Right kidney (tissue), 1 donor: Measurements from ENCODE around the gene PPP6R2.
A peak's percentile ranks its signal among the peaks of the same experiment; 100 is the strongest.
"Not testable (repeated sequence)": the region's sequence is repeated elsewhere in the genome, so short reads cannot be mapped to it uniquely, and the experiment has no call there.

ENCODE experiments used
- DNase-seq: peaks from one replicate; pipeline ENCODE4 v3.0.0-alpha.2; 2016

The PPP6R2 gene

DNA sequence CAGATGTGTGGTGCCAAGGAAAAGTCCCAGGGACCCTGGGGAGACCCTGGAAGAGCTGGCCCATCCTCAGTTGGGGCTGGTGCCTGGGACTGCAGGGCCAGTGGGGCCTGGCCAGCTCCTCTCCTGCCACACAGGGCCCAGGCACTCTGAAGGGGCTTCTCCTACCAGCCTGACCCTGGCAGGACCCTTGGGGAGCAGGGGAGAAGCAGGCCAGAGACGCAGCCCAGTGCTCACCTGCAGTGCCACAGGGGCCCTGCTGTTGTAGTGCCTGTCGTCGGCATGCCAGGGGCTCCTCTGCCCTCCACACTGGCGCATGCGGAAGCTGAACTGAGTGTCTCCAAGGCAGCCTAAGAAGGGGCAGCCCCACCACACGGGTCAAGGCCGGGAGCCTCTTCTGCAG is 25.5 kb upstream of the PPP6R2 start:
- no peak for DNase-seq

DNA sequence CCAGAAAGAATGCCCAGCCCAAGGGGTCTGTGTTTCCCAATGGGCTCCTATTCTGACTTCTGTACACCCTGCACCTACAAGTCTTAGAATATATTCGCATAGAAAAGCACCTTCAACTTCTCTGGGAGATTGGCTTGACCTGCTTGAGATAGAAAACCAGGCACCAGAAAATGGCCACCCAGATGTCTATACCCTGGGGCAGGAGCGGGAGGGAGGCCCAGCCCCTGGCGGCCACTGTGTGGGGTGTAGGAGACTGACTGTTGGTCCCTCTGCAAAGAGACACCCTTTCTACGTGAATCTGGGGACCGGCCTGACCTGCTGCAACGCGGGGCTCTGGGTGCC is 24.8 kb upstream of the PPP6R2 start:
- DNase-seq = no peak

DNA sequence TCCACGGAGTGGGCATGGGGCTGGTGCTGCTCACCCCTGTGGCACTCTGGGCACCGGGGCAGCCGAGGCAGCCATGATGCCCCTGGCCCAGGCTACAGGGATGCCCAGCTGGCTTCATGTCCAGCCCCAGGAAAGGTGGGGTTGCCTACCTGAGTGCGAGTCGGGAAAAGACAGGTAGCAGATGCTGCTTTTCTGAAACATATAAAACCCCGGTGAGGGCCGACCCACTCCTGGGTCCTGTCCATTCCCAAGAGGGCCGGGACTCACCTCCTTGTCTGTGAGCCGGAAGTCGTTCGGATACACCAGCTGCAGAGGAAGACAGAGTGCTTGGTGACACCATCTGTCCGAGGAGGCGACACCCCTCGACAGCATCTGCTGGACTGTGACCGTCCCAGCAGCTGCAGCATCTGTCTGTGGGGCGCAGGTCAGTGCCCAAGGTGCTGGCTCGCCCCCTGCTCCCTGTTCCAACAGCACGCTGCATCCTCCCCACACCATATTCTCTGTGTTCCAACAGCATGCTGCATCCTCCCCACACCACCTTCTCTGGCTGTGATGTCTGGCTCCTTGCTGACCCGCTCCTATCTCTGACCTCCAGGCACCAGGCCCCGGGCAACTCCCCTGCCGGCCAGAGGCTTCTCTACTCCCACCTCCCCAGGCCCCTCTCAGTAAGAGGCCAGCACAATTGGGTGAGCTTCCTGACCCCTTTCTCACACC is 24.3 kb upstream of the PPP6R2 start:
- no peak for DNase-seq

DNA sequence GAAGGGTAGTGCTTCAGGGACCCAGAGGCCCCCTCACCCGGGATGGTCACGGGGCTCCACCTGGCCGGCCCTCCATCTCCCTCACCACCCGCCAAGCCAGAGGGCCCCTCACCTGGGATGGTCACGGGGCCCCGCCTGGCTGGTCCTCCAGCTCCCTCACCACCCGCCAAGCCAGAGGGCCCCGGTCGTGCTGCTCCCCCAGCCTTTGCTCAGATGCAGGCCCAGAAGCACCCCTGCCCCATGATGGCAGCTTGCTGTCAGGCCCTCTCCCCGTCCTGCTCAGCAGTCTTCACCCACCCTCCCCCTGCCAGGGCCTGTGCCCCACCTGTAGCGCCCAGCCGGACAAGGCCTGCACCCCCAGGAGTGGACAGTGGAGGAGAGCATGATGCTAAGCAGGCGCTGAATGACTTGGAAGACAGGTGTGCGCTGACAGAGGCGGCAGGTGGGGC is 23.6 kb upstream of the PPP6R2 start:
- no peak for DNase-seq

DNA sequence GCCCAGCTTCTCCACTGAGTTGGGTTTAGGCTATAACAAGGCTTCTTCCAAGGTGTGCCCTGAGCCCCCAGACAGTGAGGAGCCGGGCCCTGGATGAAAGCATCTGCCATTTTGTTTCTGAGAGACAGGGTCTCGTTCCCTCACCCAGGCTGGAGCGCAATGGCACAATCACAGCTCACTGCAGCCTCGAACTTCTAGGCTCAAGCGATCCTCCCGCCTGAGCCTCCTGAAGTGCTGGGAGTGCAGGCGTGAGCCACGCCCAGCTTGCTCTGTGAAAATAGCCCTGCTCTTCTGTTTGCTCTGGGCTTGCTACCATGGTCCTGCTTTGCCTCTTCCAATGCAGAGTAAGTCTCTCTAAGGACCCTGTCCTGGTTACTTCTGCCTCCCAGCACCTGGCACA is 23.0 kb upstream of the PPP6R2 start:
- DNase-seq = no peak

DNA sequence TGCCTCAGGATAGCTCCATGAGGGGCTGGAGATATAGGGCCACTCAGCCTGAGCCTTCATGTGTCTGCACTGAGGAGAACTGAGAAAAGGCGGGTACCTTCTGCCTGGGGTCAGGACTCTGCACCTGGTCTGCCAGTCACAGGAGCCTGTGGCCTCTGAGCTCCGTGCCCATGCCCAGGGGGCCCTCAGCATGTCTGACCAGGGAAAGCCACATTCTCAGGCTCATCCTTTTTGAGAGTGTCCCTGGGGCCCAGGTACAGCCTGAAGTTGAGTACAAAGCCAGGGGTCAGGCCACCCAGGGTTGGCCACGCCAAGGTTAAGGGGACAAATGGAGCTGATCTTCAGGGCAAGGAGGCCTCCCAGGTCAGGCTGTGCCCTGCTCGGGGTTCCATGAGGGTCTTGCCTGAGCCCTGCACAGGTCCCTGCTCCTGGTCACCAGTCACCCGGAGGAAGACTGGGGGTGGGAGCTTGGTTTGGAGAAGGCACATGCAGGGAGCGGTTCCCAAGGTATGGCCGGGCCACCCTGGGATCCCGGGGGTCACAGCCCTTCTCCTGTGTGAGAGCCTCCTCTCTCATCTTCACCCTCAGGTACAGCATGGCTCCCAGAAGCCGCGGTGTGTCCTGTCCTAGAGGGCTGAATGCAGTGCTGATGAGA is 22.3 kb upstream of the PPP6R2 start:
- DNase-seq = no peak

DNA sequence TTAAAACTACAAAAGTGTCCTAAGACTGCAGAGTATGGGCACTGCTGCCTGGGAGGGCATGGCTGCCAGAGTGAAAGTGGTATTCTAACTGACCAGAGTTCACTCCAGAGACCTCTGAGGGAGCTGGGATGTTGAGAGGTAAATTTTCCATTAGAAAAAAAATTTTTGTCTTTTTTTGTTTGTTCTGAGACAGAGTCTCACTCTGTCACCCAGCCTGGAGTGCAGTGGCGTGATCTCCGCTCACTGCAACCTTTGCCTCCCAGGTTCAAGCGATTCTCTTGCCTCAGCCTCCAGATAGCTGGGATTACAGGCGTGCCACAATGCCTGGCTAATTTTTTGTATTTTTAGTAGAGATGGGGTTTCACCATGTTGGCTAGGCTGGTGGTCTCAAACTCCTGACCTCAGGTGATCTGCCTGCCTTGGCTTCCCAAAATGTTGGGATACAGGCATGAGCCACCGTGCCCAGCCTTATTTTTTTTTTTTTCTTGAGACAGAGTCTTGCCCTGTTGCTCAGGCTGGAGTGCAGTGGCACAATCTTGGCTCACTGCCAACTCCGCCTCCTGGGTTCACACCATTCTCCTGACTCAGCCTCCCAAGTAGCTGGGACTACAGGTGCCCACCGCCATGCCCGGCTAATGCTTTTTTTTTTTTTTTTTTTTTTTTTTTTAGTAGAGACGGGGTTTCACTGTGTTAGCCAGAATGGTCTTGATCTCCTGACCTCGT is 20.6 kb upstream of the PPP6R2 start:
- DNase-seq = not testable (repeated sequence)

DNA sequence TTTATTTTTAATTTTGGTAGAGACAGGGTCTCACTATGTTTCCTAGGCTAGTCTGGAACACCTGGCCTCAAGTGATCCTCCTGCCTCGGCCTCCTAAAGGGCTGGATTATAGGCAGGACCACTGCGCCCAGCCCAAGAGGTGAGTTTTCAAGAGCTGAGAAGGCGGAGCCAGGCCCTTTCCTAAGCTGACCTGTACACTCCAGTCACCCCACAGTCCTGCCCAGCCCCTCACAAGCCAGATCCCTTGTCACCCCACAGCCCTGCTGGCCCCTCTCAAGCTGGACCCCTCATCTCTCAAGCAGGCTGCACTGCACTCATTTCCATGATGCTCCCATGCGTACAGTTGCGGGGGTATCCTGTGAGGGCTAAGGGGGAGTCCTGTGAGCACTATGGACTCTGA is 19.2 kb upstream of the PPP6R2 start:
- DNase-seq = no peak

DNA sequence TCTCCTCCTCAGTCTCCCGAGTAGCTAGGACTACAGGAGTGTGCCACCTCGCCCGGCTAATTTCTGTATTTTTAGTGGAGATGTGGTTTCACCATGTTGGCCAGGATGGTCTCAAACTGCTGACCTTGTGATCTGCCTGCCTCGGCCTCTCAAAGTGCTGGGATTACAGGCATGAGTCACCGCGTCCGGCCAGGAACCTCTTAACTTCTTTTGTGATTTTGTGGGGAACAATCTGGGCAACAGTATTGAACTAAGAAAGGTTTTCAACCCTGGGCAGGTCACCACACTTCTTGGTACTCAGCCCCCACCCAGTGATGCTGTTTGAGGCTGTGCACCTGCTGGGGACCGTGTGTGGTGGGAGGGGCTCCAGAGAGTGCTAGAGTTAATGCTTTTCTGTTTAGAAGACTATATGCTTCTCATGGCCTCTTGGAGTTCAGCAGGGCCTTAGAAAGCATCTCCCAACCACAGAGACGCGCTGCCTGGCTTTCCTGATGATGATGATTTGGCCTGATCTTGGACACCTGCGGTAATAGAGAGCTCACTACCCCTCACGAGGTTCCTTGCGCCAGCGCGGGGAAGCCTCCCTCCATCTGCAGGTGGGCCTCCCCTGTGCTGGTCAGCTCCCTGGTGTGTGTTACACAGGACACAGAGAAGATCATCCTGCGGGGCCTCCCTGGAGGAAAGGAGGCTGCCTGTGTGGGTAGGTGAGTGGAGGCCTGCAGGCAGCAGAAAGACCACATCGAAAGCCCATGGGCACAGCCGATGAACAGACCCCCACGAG is 17.5 kb upstream of the PPP6R2 start:
- no peak for DNase-seq

DNA sequence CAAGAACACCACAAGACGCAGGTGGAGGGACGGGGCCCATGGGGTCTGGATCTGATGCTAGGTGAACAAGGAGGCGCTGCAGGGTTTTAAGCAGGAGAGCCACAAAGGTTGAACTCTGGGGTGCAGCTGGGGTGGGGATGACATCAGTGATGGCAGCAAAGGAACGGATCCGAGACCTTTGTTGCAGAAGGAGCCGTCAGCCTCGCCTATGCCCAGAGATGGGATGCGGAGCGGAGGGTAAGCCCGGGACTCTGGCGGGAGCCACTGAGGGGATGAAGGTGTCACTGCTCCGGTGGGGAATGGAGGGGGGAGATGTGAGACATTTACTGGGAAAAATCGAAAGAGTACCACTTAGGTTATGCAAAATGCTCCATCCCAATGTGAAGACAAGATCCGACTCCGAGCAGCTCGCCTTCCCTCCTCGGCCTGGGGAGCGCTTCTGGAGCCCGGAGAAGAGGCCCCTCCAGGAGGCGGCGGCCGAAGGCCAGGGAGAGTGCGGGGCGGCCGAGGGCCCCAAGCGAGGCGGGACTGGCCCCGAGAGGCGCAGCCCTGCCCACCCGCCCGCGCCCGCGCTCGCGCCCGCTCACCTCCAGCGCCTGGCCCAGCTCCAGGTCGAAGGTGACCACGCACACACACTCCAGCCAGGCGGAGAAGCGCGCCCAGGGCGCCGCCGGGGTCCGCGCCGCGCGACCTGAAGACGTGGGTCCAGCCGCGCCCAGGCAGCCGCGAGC is 16.7 kb upstream of the PPP6R2 start:
- DNase-seq = peak; percentile 78

DNA sequence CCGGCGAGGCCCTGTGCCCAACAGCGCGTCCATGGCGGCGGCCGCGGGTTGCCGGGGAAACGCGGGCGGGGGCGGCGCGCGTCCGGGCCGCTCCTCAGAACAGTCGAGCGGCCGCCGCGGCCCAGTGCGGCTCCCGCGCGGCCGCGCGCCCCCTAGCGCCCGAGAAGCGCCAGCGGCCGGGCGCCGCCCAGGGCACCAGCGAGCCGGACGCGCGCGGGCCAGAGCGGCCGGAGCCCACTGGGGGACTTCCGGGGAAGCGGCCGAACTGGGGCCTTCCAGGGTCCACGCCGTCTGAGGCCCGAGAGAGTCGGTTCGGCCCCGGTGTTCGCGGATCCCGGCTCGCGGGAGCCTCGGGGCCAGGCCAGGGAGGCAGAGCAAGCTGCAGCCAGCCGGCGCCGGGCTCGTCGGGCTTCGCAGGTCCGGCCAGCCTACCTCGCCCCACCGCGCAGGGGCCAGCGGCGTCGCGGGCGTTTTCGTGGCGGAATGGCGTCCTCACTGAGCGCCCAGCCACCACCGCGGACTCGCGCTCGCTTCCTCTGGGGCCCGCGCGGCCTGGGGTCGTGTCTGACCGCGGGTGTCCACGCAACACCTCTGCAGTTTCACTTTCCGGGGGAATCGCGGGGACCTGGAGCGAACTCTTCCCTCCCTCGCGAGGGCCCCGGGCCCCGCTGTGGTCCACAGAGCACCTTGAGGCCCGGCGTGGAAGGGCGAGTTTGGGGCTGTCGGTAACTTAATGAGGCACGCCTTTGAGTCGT is 16.0 kb upstream of the PPP6R2 start, which contains the start of gene DENND6B:
TSS of gene DENND6B (minus strand) at position 57 of the 755 bp plus-strand sequence. CDS start at position 33, 24 bp downstream.
- peak; percentile 95 for DNase-seq

DNA sequence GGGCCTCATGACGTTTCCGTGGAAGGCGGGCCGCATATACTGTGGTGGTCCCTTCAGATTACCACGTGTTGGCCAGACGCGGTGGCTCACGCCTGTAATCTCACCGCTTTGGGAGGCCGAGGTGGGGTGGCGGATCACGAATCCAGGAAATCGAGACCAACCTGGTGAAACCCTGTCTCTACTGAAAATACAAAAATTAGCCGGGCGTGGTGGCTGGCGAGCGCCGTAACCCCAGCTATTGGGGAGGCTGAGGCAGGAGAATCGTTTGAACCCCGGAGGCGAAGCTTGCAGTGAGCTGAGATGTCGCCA is 15.5 kb upstream of the PPP6R2 start:
- DNase-seq = no peak

DNA sequence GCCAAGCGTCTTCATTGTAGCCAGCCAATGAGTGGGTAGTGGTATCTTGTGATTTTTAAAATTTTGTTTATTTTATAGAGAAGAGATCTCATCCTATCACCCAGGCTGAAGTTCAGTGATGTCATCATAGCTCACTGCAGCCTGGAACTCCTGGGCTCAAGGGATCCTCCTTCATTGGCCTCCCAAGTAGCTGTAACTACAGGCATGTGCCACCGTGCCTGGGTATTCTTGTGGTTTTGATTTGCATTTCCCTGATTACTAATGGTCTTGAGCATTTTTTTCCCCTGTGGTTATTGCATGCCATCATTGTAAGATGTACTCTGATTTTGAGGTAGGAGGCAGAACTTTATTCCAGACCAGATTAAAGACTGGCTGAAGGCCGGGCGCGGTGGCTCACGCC is 13.9 kb upstream of the PPP6R2 start:
- DNase-seq = no peak

DNA sequence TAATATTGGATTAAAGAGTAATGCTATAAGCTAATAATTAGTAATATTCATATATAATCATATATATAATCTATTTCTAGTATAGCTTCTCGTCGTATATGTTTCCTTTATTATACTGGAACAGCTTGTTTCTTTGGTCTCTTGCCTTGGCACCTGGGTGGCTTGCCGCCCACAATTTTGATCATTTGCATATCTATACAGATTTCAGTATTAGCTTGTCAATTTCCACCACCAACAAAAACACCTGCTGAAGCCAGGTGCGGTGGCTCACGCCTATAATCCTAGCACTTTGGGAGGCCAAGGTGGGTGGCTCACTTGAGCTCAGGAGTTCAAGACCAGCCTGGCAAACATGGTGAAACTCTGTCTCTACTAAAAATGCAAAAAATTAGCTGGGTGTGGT is 8.7 kb upstream of the PPP6R2 start:
- DNase-seq = not testable (repeated sequence)

DNA sequence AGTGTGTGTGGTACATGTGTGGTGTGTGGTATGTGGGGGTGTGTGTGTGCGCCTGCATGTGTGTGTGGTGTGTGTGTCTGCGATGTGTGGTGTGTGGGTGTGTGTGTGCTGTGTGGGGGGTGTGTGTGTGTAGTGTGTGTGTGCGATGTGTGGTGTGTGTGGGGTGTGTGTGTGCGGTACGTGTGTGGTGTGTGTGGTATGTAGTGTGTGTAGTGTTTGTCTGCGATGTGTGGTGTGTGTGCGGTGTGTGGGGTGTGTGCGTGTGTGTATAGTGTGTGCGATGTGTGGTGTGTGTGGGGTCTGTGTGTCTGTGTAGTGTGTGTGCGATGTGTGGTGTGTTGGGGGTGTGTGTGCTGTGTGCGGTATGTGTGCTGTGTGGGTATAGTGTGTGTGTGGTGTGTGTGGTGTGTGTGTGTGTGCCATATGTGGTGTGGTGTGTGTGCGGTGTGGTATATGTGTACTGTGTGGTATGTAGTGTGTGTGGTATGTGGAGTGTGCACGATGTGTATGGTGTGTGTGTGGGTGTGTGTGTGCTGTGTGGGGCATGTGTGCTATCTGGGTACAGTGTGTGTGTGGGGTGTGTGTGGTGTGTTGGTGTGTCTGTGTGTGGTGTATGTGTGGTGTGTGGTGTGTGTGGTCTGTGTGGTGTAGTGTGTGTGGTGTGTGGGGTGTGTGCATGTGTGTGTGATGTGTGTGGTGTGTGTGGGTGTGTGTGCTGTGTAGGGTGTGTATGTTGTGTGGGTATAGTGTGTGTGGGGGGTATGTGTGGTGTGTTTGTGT is 5.7 kb upstream of the PPP6R2 start:
- DNase-seq = no peak

DNA sequence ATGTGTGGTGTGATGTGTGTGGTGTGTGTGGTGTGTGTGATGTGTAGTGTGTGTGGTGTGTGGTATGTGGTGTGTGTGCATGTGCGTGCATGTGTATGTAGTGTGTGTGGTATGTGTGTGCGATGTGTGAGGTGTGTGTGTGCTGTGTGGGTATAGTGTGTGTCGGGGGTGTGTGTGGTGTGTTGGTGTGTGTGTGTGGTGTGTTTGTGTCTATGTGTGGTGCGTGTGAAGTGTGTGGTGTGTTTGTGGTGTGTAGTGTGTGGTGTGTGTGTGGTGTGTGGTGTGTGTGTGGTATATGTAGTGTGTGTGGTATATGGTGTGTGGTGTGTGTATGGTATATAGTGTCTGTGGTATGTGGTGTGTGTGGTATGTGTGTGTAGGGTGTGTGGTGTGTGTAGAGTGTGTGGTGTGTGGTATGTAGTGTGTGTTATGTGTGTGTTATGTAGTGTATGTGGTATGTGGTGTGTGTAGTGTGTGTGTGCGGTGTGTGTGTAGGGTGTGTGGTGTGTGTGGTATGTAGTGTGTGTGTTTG is 5.0 kb upstream of the PPP6R2 start:
- DNase-seq = no peak

DNA sequence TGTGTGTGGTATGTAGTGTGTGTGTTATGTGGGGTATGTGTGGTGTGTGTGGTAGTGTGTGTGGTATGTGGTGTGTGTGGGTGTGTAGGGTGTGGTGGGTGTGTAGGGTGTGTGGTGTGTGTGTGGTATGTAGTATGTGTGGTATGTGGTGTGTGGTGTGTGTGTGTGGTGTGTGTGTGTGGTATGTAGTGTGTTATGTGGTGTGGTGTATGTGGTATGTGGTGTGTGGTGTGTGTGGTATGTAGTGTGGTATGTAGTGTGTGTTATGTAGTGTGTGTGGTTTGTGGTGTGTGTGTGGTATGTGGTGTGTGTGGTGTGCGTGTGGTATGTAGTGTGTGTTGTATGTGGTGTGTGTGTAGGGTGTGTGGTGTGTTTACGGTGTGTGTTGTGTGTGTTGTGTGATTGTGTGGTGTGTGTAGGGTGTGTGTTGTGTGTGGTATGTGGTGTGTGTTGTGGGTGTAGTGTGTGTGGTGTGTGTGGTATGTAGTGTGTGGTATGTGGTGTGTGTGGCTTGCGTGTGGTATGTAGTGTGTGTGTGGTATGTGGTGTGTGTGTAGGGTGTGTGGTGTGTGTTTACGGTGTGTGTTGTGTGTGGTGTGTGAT is 4.2 kb upstream of the PPP6R2 start:
- DNase-seq = no peak

DNA sequence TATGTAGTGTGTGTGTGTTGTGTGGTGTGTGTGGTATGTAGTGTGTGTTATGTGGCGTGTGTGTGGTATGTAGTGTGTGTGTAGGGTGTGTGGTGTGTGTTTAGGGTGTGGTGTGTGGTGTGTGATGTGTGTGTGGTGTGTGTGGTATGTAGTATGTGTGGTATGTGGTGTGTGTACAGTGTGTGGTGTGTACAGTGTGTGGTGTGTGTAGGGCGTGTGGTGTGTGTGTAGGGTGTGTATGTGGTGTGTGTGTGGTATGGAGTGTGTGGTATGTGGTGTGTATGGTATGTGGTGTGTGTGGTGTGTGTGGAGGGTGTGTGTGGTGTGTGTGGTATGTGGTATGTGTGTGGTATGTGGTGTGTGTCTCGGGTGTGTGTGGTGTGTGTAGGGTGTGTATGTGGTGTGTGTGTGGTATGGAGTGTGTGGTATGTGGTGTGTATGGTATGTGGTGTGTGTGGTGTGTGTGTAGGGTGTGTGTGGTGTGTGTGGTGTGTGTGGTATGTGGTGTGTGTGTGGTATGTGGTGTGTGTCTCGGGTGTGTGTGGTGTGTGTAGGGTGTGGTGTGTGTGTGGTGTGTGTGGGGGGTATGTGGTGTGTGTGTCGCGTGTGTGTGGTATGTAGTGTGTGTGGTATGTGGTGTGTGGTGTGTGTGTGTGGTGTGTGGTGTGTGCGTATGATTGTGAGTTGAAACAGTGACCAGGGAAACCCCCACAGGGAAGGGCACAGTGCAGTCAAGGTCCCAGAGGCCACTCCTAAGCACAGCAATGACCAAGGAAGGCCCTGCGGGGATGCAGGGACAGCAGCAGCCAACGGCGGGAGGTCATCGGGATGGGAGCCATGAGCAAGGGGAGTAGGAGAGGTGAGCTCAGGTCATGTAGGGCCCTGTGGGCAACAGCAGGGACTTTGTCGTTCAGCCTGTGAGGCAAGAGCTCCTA is 2.9 kb upstream of the PPP6R2 start:
- no peak for DNase-seq
